Measurements from ENCODE around the gene CAPN1.

Gene CAPN1

GRCh38 chr11:65156926-65157325 lies 24.8 kb upstream of the CAPN1 start:
- TF ChIP-seq CTCF (IDR thresholded peaks at IDR 0.05; ENCODE audit: insufficient read depth, low read length, missing control alignments) = no peak
- ChIA-PET POLR2A (no interaction called here), CTCF (interaction anchor here (0.9 to 1.3 kb wide), 2 partner anchors 9 to 158 kb away, joined by 3 read pairs; no protein-coding TSS in a partner anchor)
- no peak for DNase-seq (ENCODE audit: low read depth, low spot score)
- no peak overlapping the region for H3K4me3 ChIP-seq (ENCODE audit: low read depth, low read length)

DNA sequence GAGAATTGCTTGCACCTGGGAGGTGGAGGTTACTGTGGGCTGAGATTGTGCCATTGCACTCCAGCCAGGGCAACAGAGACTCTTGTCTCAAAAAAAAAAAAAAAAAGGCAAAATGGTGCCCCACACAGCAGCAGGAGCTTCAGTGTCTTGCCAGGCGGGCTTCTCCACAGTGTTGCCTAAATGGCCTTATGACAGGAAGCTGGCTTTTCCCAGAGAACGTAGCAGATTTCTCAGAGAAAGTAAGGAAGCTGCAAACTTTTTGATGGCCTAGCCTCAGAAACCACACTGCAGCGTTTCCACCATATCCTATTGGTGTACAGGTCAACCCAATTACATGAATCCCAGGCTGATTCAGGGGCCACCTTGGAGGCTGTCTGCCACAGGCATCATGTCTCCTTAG lies 24.4 kb upstream of the CAPN1 start:
- TF ChIP-seq CTCF (IDR thresholded peaks at IDR 0.05; ENCODE audit: insufficient read depth, low read length, missing control alignments) = no peak
- POLR2A ChIA-PET = no interaction called here
- no peak for DNase-seq (ENCODE audit: low read depth, low spot score)
- H3K4me3 ChIP-seq (ENCODE audit: low read depth, low read length) = no peak overlapping the region
- CTCF ChIA-PET = interaction anchor here (0.9 to 1.3 kb wide), 2 partner anchors 9 to 158 kb away, joined by 3 read pairs; no protein-coding TSS in a partner anchor

GRCh38 chr11:65159012-65159411 lies 22.7 kb upstream of the CAPN1 start:
- ChIA-PET CTCF (no interaction called here), POLR2A (no interaction called here)
- no peak for DNase-seq (ENCODE audit: low read depth, low spot score)
- no peak overlapping the region for H3K4me3 ChIP-seq (ENCODE audit: low read depth, low read length)
- no peak for TF ChIP-seq CTCF (IDR thresholded peaks at IDR 0.05; ENCODE audit: insufficient read depth, low read length, missing control alignments)

DNA sequence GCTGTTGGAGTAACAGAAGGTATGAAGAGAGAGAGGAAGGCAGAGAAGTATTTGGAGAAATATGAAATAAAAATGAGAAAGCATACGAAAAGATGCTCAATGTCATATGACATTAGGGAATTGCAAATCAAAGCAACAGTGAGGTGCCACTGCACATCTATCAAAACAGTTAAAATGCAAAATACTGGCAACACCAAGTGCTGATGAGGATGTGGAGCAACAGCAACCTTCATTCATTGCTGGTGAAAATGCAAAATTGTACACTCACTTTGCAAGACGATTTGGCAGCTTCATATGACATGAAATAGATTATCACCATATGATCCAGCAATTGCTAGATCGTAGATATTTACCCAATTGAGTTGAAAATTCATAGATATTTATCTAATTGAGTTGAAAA lies 21.1 kb upstream of the CAPN1 start:
- H3K4me3 ChIP-seq (ENCODE audit: low read depth, low read length) = no peak overlapping the region
- TF ChIP-seq CTCF (IDR thresholded peaks at IDR 0.05; ENCODE audit: insufficient read depth, low read length, missing control alignments) = no peak
- ChIA-PET POLR2A (no interaction called here), CTCF (interaction anchor here (1.1 kb wide), 1 partner anchor 45 kb away, joined by 3 read pairs; no protein-coding TSS in a partner anchor)
- no peak for DNase-seq (ENCODE audit: low read depth, low spot score)

DNA sequence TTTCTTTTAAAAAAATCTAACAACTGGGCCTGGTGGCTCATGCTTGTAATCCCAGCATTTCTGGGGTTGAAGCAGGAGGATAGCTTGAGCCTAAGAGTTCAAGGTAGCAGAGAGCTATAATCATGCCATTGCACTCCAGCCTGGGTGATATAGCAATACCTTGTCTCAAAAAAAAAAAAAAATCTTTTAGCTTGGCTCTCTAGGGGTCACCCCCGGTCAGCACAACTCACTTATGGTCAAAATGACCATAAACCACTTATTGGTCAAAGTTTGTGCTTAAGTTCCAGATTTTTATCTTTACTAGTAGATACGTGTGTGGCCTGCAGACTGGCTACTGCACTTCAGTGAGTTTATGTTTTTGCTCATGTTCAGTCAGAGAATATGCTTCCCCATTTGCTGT lies 18.0 kb upstream of the CAPN1 start:
- no peak for DNase-seq (ENCODE audit: low read depth, low spot score)
- no peak overlapping the region for H3K4me3 ChIP-seq (ENCODE audit: low read depth, low read length)
- ChIA-PET POLR2A (no interaction called here), CTCF (interaction anchor here (1.3 kb wide), 1 partner anchor 40 kb away, joined by 4 read pairs; no protein-coding TSS in a partner anchor)
- no peak for TF ChIP-seq CTCF (IDR thresholded peaks at IDR 0.05; ENCODE audit: insufficient read depth, low read length, missing control alignments)

DNA sequence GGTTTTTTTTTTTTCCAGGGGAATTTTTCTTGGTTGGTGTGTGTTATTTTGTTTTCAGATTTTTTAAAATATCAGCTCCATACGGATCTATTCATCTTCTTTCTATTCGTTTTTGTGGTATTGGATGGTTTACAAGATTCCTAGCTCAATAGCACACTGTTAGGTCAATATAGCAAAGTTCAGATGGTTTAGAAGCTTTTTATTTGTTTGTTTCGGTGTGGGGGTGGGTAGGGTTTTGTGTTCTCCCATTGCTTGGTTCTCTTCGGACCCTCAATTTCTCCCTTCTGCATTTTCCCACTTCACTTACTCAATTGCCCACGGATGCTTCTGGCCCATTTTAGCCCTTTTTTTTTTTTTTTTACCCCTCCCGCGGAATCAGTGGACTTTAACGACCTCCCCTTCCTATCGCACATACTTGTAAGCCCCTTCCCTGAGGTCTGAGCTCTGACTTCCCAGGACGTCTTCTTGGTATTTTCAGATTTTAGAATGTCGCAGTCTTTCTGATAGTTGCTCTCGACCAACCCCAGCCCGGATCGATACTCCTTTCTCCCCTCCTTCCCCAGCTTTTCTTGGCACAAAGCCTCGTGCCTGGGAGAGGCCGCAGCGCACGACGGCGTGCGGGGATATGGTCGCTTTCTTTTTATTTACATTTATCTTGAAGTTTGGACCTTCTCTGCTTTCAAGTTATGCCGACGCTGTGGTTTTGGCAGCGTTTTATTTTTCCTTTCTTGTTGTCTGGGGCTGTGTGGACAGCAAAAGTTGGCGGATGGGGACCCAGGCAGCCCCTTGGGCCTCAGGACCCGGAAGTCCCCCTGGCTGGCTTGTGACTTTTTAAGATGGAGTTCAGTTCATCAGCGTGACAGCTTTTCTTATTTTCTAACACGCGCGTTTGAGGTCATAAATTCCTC lies 16.1 kb upstream of the CAPN1 start:
- ChIA-PET POLR2A (no interaction called here), CTCF (interaction anchor here (0.9 to 1.3 kb wide), 3 partner anchors 9 to 16 kb away, joined by 3 to 4 read pairs (median 3); partner anchors contain the start of gene CAPN1)
- no peak overlapping the region for H3K4me3 ChIP-seq (ENCODE audit: low read depth, low read length)
- TF ChIP-seq CTCF (IDR thresholded peaks at IDR 0.05; ENCODE audit: insufficient read depth, low read length, missing control alignments) = no peak
- no peak for DNase-seq (ENCODE audit: low read depth, low spot score)
